ENCODE data around the gene ADCY5. TPM values are rescaled to one million over a fixed set of nuclear protein-coding genes. Genes with fewer than 3 reads are reported as not detected.

ADCY5 gene
- polyA plus RNA-seq, 1 donor, result 10.6 TPM

GRCh38 chr3:123301331-123302184 is 147.3 kb downstream of the ADCY5 start:
- DNase-seq, result no peak

GRCh38 chr3:123300583-123300982 is 148.3 kb downstream of the ADCY5 start:
- DNase-seq, result no peak

GRCh38 chr3:123300056-123300455 is 148.8 kb downstream of the ADCY5 start:
- DNase-seq, result no peak

- DNase-seq, result no peak
Observed at GRCh38 chr3:123299581-123299980, 149.3 kb downstream of the ADCY5 start.

- no peak for DNase-seq
Observed at GRCh38 chr3:123298903-123299302, 150.0 kb downstream of the ADCY5 start.

GRCh38 chr3:123297627-123297899 is 151.3 kb downstream of the ADCY5 start:
- DNase-seq, result no peak

- DNase-seq, result no peak
Observed at GRCh38 chr3:123296836-123297626, 151.9 kb downstream of the ADCY5 start.

- no peak for DNase-seq
Observed at GRCh38 chr3:123296261-123296660, 152.6 kb downstream of the ADCY5 start.

- no peak for DNase-seq
Observed at GRCh38 chr3:123295901-123296250, 153.0 kb downstream of the ADCY5 start.

GRCh38 chr3:123295171-123295900 is 153.6 kb downstream of the ADCY5 start:
- no peak for DNase-seq

- no peak for DNase-seq
Observed at GRCh38 chr3:123294296-123294938, 154.5 kb downstream of the ADCY5 start.

GRCh38 chr3:123292321-123293310 is 156.3 kb downstream of the ADCY5 start:
- DNase-seq, result no peak

- no peak for DNase-seq
Observed at GRCh38 chr3:123291404-123291803, 157.5 kb downstream of the ADCY5 start.

GRCh38 chr3:123290962-123291361 is 157.9 kb downstream of the ADCY5 start:
- DNase-seq, result no peak

GRCh38 chr3:123290107-123290930 is 158.6 kb downstream of the ADCY5 start:
- DNase-seq, result no peak

GRCh38 chr3:123289391-123290106 is 159.3 kb downstream of the ADCY5 start:
- no peak for DNase-seq

- no peak for DNase-seq
Observed at GRCh38 chr3:123287962-123288302, 161.0 kb downstream of the ADCY5 start.

GRCh38 chr3:123287051-123287961 is 161.6 kb downstream of the ADCY5 start:
- DNase-seq, result no peak

Measured in left kidney (tissue), 2 donors.